BJ (cell line): ENCODE measurements around the gene MRPS2. TPM values are rescaled to one million over a fixed set of nuclear protein-coding genes. Genes with fewer than 3 reads are reported as not detected.
"Not testable (repeated sequence)": the region's sequence is repeated elsewhere in the genome, so short reads cannot be mapped to it uniquely, and the experiment has no call there.

ENCODE experiments used
- CTCF ChIA-PET: fragments of 350-600 bp; formaldehyde crosslinking; extraction: SDS; loops from one replicate; lab custom pipeline; 2021; ENCODE audit warnings: antibody characterized with exemption, inconsistent platforms; lab: Yijun Ruan, JAX
- POLR2A ChIA-PET: fragments of 300-600 bp; sonication (Branson Sonifier 250); formaldehyde crosslinking; extraction: SDS; loops from one replicate; lab custom pipeline; 2021; ENCODE audit warnings: antibody characterized with exemption; lab: Charles Lee
- DNase-seq: peaks from one replicate; pipeline ENCODE4 v3.0.0-alpha.2; 2011; ENCODE audit warnings: low read depth
- H3K27me3 ChIP-seq: 2 replicates; pipeline ENCODE4 v1.6.0; 2011; ENCODE audit warnings: low read length; ENCODE audit not compliant: control insufficient read depth, insufficient read depth
- H3K36me3 ChIP-seq: 2 replicates; pipeline ENCODE4 v1.5.1; 2011; ENCODE audit warnings: low read length; ENCODE audit not compliant: control insufficient read depth, insufficient read depth
- H3K4me3 ChIP-seq: 2 replicates; pipeline ENCODE4 v1.5.1; 2011; ENCODE audit warnings: low read depth, mild to moderate bottlenecking, control low read depth, low read length
- CTCF ChIP-seq: IDR thresholded peaks from 2 replicates; pipeline ENCODE4 v1.5.1; 2011; ENCODE audit warnings: low read depth, mild to moderate bottlenecking, control low read depth, inconsistent platforms, low read length, moderate library complexity; ENCODE audit not compliant: insufficient read depth
- polyA plus RNA-seq: library from polyadenylated mRNA; depleted of rRNA; stranded (reverse); fragments of >200 nt; gene quantifications from 2 replicates; pipeline ENCODE4 v1.2.3, GENCODE V29; 2011

Gene MRPS2
- polyA plus RNA-seq, 1 experiment = 102 TPM

- DNase-seq = no peak
- no peaks in the 10 kb centered on the region for H3K36me3 ChIP-seq
- ChIA-PET CTCF (no interaction called here), POLR2A (no interaction called here)
- H3K4me3 ChIP-seq = no peak overlapping the region
- no peak for TF ChIP-seq CTCF
- no peaks in the 10 kb centered on the region; the same call in 1 of the 2 replicates for H3K27me3 ChIP-seq
Observed at GRCh38 chr9:135456436-135457104, 43.9 kb upstream of the MRPS2 start.

DNA sequence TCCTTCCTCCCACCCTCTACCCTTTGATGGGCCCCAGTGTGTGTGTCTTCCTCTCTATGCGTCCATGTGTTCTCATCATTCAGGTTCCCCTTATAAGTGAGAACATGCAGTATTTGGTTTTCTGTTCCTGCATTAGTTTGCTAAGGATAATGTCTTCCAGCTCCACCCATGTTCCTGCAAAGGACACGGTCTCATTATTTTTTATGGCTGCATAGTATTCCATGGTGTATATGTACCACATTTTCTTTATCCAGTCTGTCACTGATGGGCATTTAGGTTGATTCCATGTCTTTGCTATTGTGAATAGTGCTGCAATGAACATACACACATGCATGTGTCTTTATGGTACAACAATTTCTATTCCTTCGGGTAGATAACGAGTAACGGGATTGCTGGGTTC is 42.0 kb upstream of the MRPS2 start:
- H3K36me3 ChIP-seq, H3K4me3 ChIP-seq, DNase-seq, POLR2A ChIA-PET, H3K27me3 ChIP-seq, CTCF ChIA-PET: not testable (repeated sequence)

DNA sequence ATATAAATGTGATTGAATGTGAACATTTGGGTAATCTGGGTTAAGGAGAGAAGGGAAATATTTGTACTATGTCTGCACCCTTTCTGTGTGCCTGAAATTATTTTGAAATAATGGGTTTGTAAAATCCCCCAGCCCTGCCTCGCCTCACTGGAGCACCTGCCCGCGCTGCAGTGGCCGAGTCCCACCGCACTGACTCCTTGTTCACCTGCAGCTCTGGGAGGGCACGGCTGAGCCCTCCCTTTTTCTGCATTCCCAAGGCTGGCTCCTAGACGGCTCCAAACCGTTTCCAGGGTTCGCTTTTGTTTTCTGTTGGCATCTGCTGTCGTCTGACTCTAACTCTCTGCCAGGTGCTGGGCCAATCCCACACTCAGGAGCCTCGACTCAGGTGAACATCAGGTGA is 38.5 kb upstream of the MRPS2 start:
- H3K27me3 ChIP-seq = no peaks in the 10 kb centered on the region
- DNase-seq = no peak
- no peak for TF ChIP-seq CTCF
- H3K4me3 ChIP-seq = no peak overlapping the region
- ChIA-PET POLR2A (no interaction called here), CTCF (interaction anchor here (2.9 kb wide), 1 partner anchor 49 kb away, joined by 8 read pairs; no protein-coding TSS in a partner anchor)
- H3K36me3 ChIP-seq = no peaks in the 10 kb centered on the region

- ChIA-PET POLR2A (no interaction called here), CTCF (interaction anchor here (1.3 to 2.9 kb wide), 2 partner anchors 8 to 50 kb away, joined by 3 to 8 read pairs; no protein-coding TSS in a partner anchor)
- Histone ChIP-seq H3K27me3 (no peaks in the 10 kb centered on the region), H3K4me3 (no peak overlapping the region), H3K36me3 (no peaks in the 10 kb centered on the region)
- DNase-seq = no peak
- TF ChIP-seq CTCF = no peak
Observed at GRCh38 chr9:135463140-135463539, 37.3 kb upstream of the MRPS2 start.

DNA sequence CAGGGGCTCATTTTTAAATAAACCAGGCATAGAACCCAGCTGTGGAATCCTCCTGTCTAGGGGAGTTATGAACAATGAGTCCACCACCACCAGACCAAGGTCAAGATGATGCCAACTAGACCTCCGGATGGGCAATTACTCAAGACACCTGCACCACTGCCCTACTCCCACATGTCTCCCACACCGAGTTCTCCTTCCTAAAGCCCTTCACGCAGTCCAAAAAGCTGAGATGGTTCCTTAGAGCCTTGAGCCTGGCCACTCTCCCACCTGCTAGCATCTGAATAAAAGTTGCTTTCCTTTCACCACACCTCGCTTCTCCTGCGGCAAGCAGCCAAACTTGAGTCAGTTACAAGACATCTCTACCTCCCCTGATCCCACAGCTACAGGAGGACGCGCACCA is 36.3 kb upstream of the MRPS2 start:
- DNase-seq = no peak
- ChIA-PET CTCF (interaction anchor here (1.3 to 2.9 kb wide), 2 partner anchors 9 to 51 kb away, joined by 3 to 8 read pairs; no protein-coding TSS in a partner anchor), POLR2A (no interaction called here)

More for the DNA sequence above, 36.3 kb upstream of the MRPS2 start:
- Histone ChIP-seq H3K27me3 (no peaks in the 10 kb centered on the region), H3K36me3 (no peaks in the 10 kb centered on the region), H3K4me3 (no peak overlapping the region)
- no peak for TF ChIP-seq CTCF
